ENCODE results near the gene IRS1. TPM values are rescaled to one million over a fixed set of nuclear protein-coding genes. Genes with fewer than 3 reads are reported as not detected.

IRS1 gene
- polyA plus RNA-seq, 1 donor (not counting 4 experiments of a cell fraction or from before 2014, with no cell fraction given): 11.2 TPM

DNA sequence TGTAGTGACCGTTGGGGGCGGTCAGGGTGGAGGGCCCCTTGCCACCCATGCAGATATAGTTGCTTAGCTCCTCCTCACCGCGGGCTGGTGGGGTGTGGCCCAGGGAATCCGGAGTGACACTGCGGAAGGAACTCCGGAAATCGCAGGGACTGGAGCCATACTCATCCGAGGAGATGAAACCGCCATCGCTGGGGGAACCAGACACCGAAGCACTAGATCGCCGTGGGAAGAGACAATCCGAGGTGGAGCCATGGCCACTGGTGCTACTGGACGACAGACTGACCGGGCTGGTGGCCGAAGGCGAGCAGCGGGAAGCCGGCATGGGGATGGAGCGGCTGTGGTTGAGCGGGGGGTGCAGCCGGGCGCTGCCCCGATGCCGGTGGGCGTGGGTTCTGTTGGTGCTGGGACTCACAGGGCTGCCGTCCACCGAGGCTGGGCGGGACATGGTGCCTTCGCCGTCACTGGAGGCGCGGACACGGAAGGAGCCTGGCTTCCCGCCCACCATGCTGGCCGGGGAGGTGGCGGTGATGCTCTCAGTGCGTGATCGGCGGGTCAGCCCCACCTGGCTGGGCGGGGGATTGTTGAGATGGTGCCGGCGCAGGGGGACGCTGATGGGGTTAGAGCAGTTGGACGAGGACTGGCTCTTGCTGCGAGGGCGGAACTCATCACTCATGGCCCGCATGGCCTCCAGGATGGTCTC lies 2.2 kb downstream of the IRS1 start:
- no peaks in the 10 kb centered on the region for H3K27me3 ChIP-seq (ENCODE audit: control insufficient read depth, extremely low read depth, insufficient read depth, low read length)

DNA sequence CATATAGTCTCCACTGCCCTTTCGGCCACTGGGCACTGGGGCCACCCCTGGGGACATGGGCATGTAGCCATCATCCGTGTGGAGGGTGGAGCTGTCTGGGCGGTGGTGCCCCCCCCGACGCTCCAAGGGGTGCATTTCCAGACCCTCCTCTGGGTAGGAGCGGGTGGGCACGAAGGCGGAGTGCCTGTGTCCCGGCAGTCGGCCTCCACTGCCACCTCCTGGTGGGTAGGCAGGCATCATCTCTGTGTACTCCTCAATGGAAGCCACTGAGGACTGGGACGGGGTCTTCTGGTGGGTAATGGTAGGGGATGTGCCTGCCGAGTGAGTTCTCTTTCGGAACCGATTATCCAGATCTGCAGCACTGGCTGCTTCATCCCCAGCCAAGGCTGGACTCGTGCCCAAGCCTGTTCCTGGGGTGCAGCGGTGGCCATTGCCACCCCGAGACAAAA lies 2.8 kb downstream of the IRS1 start:
- TF ChIP-seq, protein P1, sequence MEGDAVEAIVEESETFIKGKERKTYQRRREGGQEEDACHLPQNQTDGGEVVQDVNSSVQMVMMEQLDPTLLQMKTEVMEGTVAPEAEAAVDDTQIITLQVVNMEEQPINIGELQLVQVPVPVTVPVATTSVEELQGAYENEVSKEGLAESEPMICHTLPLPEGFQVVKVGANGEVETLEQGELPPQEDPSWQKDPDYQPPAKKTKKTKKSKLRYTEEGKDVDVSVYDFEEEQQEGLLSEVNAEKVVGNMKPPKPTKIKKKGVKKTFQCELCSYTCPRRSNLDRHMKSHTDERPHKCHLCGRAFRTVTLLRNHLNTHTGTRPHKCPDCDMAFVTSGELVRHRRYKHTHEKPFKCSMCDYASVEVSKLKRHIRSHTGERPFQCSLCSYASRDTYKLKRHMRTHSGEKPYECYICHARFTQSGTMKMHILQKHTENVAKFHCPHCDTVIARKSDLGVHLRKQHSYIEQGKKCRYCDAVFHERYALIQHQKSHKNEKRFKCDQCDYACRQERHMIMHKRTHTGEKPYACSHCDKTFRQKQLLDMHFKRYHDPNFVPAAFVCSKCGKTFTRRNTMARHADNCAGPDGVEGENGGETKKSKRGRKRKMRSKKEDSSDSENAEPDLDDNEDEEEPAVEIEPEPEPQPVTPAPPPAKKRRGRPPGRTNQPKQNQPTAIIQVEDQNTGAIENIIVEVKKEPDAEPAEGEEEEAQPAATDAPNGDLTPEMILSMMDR (optimal IDR thresholded peaks at IDR 0.05 in 1 of 3, IDR thresholded peaks at IDR 0.05 in 1 of 3, conservative IDR thresholded peaks at IDR 0.05 in 1 of 3; ENCODE audit: extremely low read depth in 1 of 3, insufficient read depth in 2 of 3, low read length in 3 of 3): peak; percentile 15 to 68 (median 48)
- no peak for TF ChIP-seq EZH2 (IDR thresholded peaks at IDR 0.05; ENCODE audit: low read length)
- Histone ChIP-seq H3K9me3 (ENCODE audit: control insufficient read depth, low read depth, low read length) (no peaks in the 10 kb centered on the region), H3K9ac (ENCODE audit: control insufficient read depth, extremely low read depth, insufficient read depth, low read length) (no peak overlapping the region), H3K36me3 (ENCODE audit: control insufficient read depth in 2 of 2, extremely low read depth in 1 of 2, insufficient read depth in 2 of 2, low read length in 2 of 2) (peaks cover 15% of the 10 kb centered on the region in 2 experiments), H3K9me1 (ENCODE audit: control insufficient read depth, extremely low read depth, insufficient read depth, low read length) (no peaks in the 10 kb centered on the region), H2AFZ (ENCODE audit: control insufficient read depth, low read length) (no peak overlapping the region), H3K4me2 (ENCODE audit: control insufficient read depth, extremely low read depth, insufficient read depth, low read depth, low read length) (no peak overlapping the region), H3K4me3 (ENCODE audit: control insufficient read depth in 2 of 3, extremely low read depth in 1 of 3, insufficient read depth in 2 of 3, low read depth in 1 of 3, low read length in 3 of 3) (peak overlapping the region in 1 of 3 experiments; percentile 17), H3K27me3 (ENCODE audit: control insufficient read depth, extremely low read depth, insufficient read depth, low read length) (no peaks in the 10 kb centered on the region), H4K20me1 (ENCODE audit: control insufficient read depth, extremely low read depth, insufficient read depth, low read length) (no peaks in the 10 kb centered on the region), H3K79me2 (ENCODE audit: control insufficient read depth, insufficient read depth, low read length) (peaks cover 75% of the 10 kb centered on the region), H3K4me1 (ENCODE audit: control insufficient read depth, extremely low read depth, insufficient read depth, low read length) (peaks cover 50% of the 10 kb centered on the region), H3K27ac (ENCODE audit: control insufficient read depth, insufficient read depth, low read length) (no peak overlapping the region)
- dilution Hi-C loops (cut with MboI; ENCODE audit: extremely low pct_ligation_motif_present, low sequenced_read_pairs): no loop called here
- FAIRE-seq (no peak), DNase-seq (ENCODE audit: low read depth, low spot score) (no peak)

More for the DNA sequence above, 2.2 kb downstream of the IRS1 start:
- H3K9me1 ChIP-seq (ENCODE audit: control insufficient read depth, extremely low read depth, insufficient read depth, low read length): no peaks in the 10 kb centered on the region
- DNase-seq (ENCODE audit: low read depth, low spot score) (no peak), FAIRE-seq (no peak)
- no peak overlapping the region for H3K27ac ChIP-seq (ENCODE audit: control insufficient read depth, insufficient read depth, low read length)
- H3K4me1 ChIP-seq (ENCODE audit: control insufficient read depth, extremely low read depth, insufficient read depth, low read length): peaks cover 45% of the 10 kb centered on the region
- H3K9me3 ChIP-seq (ENCODE audit: control insufficient read depth, low read depth, low read length): no peaks in the 10 kb centered on the region
- H3K79me2 ChIP-seq (ENCODE audit: control insufficient read depth, insufficient read depth, low read length): peaks cover 69% of the 10 kb centered on the region
- no peak overlapping the region for H2AFZ ChIP-seq (ENCODE audit: control insufficient read depth, low read length)
- TF ChIP-seq, protein P1 (optimal IDR thresholded peaks at IDR 0.05 in 1 of 3, IDR thresholded peaks at IDR 0.05 in 1 of 3, conservative IDR thresholded peaks at IDR 0.05 in 1 of 3; ENCODE audit: extremely low read depth in 1 of 3, insufficient read depth in 2 of 3, low read length in 3 of 3): no peak
- no peak for TF ChIP-seq EZH2 (IDR thresholded peaks at IDR 0.05; ENCODE audit: low read length)
- dilution Hi-C loops (cut with MboI; ENCODE audit: extremely low pct_ligation_motif_present, low sequenced_read_pairs): no loop called here
- peaks cover 15% of the 10 kb centered on the region in 2 experiments for H3K36me3 ChIP-seq (ENCODE audit: control insufficient read depth in 2 of 2, extremely low read depth in 1 of 2, insufficient read depth in 2 of 2, low read length in 2 of 2)
- no peak overlapping the region for H3K9ac ChIP-seq (ENCODE audit: control insufficient read depth, extremely low read depth, insufficient read depth, low read length)
- peak overlapping the region; percentile 81 for H3K4me2 ChIP-seq (ENCODE audit: control insufficient read depth, extremely low read depth, insufficient read depth, low read depth, low read length)
- no peaks in the 10 kb centered on the region for H4K20me1 ChIP-seq (ENCODE audit: control insufficient read depth, extremely low read depth, insufficient read depth, low read length)
- H3K4me3 ChIP-seq (ENCODE audit: control insufficient read depth in 2 of 3, extremely low read depth in 1 of 3, insufficient read depth in 2 of 3, low read depth in 1 of 3, low read length in 3 of 3): peak overlapping the region in 2 of 3 experiments; percentile 76 to 90

Measured in keratinocyte (primary cell).